HG02840 (cell line): ENCODE results near the gene CTSF.
"Not testable (repeated sequence)": the region's sequence is repeated elsewhere in the genome, so short reads cannot be mapped to it uniquely, and the experiment has no call there.

ENCODE experiments used
- ATAC-seq: cut with Tn5 transposase; IDR thresholded peaks from one replicate; pipeline ENCODE4 v1.9.1; 2021; ENCODE audit warnings: mild to moderate bottlenecking, moderate library complexity, moderate number of reproducible peaks; ENCODE audit not compliant: unreplicated experiment, low FRiP score

The CTSF gene

GRCh38 chr11:66568124-66568916, at the start of gene CTSF:
Gene CTSF (minus strand): TSS chr11:66568606. CDS start chr11:66568486, 120 bp downstream.
- ATAC-seq: no peak

GRCh38 chr11:66617155-66617834, 48.9 kb upstream of the CTSF start:
- no peak for ATAC-seq

GRCh38 chr11:66616379-66617154, 48.2 kb upstream of the CTSF start, which contains the start of gene RBM14:
Gene RBM14 (plus strand): TSS chr11:66616630. CDS start chr11:66616721, 91 bp downstream.
- peak; percentile 84 for ATAC-seq

- ATAC-seq: no peak
Measured at GRCh38 chr11:66614073-66614472, 45.7 kb upstream of the CTSF start.

GRCh38 chr11:66612458-66612857, 44.1 kb upstream of the CTSF start:
- ATAC-seq: no peak

- no peak for ATAC-seq
Measured at GRCh38 chr11:66609721-66610617, 41.6 kb upstream of the CTSF start.

- no peak for ATAC-seq
Measured at GRCh38 chr11:66607126-66607834, 38.9 kb upstream of the CTSF start.

- ATAC-seq: not testable (repeated sequence)
Measured at GRCh38 chr11:66606608-66607007, 38.2 kb upstream of the CTSF start.

GRCh38 chr11:66604155-66604554, 35.7 kb upstream of the CTSF start:
- no peak for ATAC-seq

- no peak for ATAC-seq
Measured at GRCh38 chr11:66603072-66603471, 34.7 kb upstream of the CTSF start.

- no peak for ATAC-seq
Measured at GRCh38 chr11:66600631-66601233, 32.3 kb upstream of the CTSF start.

GRCh38 chr11:66600219-66600618, 31.8 kb upstream of the CTSF start:
- no peak for ATAC-seq

GRCh38 chr11:66598993-66599392, 30.6 kb upstream of the CTSF start:
- no peak for ATAC-seq

- no peak for ATAC-seq
Measured at GRCh38 chr11:66595245-66595904, 27.0 kb upstream of the CTSF start.

- ATAC-seq: no peak
Measured at GRCh38 chr11:66593650-66594049, 25.2 kb upstream of the CTSF start.

- ATAC-seq: peak; percentile 28
Measured at GRCh38 chr11:66593303-66593635, 24.9 kb upstream of the CTSF start.

GRCh38 chr11:66592457-66593302, 24.3 kb upstream of the CTSF start, which contains the start of the genes CCDC87 and CCS:
Gene CCDC87 (minus strand): TSS chr11:66593063. CDS start chr11:66593015, 48 bp downstream.
Gene CCS (plus strand): TSS chr11:66593185. CDS start chr11:66593262, 77 bp downstream.
- ATAC-seq: peak; percentile 84
